ENCODE results near the gene TRIM25.
A peak's percentile ranks its signal among the peaks of the same experiment; 100 is the strongest.

Gene TRIM25

GRCh38 chr17:56930739-56931337 is 17.0 kb upstream of the TRIM25 start:
- no peaks in the 10 kb centered on the region for H3K9me3 ChIP-seq (ENCODE audit: control insufficient read depth, insufficient read depth, low read depth, low read length)
- TF ChIP-seq SETDB1 (IDR thresholded peaks at IDR 0.05; ENCODE audit: insufficient read length, low read length) (peak; percentile 98), HOXD13 (CRISPR knock-in tag; IDR thresholded peaks at IDR 0.05; ENCODE audit: borderline replicate concordance) (no peak)
- ChIA-PET CTCF (interaction anchor here (0.7 to 1.7 kb wide), 2 partner anchors 9 to 114 kb away, joined by 5 to 8 read pairs; no protein-coding TSS in a partner anchor), POLR2A (interaction anchor here (1.0 kb wide), 1 partner anchor 17 kb away, joined by 6 read pairs; the partner anchor contains the start of gene TRIM25)
- H3K27ac ChIP-seq (ENCODE audit: extremely low read depth, low read depth, low read length) = no peak overlapping the region
- no peaks in the 10 kb centered on the region for H3K4me1 ChIP-seq (ENCODE audit: control insufficient read depth, insufficient read depth, low read length)
- H3K4me3 ChIP-seq (ENCODE audit: low read depth, low read length) = no peak overlapping the region
- peaks cover 6 to 18% of the 10 kb centered on the region in 2 experiments; a peak in 2 of 3 replicates for H3K36me3 ChIP-seq (ENCODE audit: control insufficient read depth in 2 of 2, insufficient read depth in 1 of 2, low read length in 2 of 2)

GRCh38 chr17:56929362-56929969 is 15.6 kb upstream of the TRIM25 start:
- H3K4me3 ChIP-seq (ENCODE audit: low read depth, low read length) = no peak overlapping the region
- H3K4me1 ChIP-seq (ENCODE audit: control insufficient read depth, insufficient read depth, low read length) = no peaks in the 10 kb centered on the region
- H3K27ac ChIP-seq (ENCODE audit: extremely low read depth, low read depth, low read length) = no peak overlapping the region
- H3K36me3 ChIP-seq (ENCODE audit: control insufficient read depth in 2 of 2, insufficient read depth in 1 of 2, low read length in 2 of 2) = peaks cover 0 to 6% of the 10 kb centered on the region in 2 experiments; a peak in 1 of 3 replicates
- POLR2A ChIA-PET = interaction anchor here (1.0 kb wide), 1 partner anchor 16 kb away, joined by 3 read pairs; the partner anchor contains the start of gene TRIM25
- CTCF ChIA-PET = interaction anchor here (0.6 to 1.0 kb wide), 5 partner anchors 18 to 217 kb away, joined by 3 to 9 read pairs (median 4); no protein-coding TSS in a partner anchor
- TF ChIP-seq ZNF2 (tag by site-specific recombination; IDR thresholded peaks at IDR 0.05) (no peak), ZNF311 (tag by site-specific recombination; IDR thresholded peaks at IDR 0.05; ENCODE audit: borderline replicate concordance) (no peak), ZNF518A (tag by site-specific recombination; conservative IDR thresholded peaks at IDR 0.05; ENCODE audit: low read depth) (peak; percentile 44), ZNF248 (tag by site-specific recombination; IDR thresholded peaks at IDR 0.05) (no peak), WT1 (tag by site-specific recombination; IDR thresholded peaks at IDR 0.05) (no peak), ZNF626 (tag by site-specific recombination; IDR thresholded peaks at IDR 0.05) (0 out of 2 replicates have a peak, but pooled peaks have one; percentile 35), ZNF510 (tag by site-specific recombination; IDR thresholded peaks at IDR 0.05; ENCODE audit: insufficient replicate concordance) (peak; percentile 24), SETDB1 (IDR thresholded peaks at IDR 0.05; ENCODE audit: insufficient read length, low read length) (peak; percentile 99), ZNF76 (tag by site-specific recombination; IDR thresholded peaks at IDR 0.05; ENCODE audit: borderline replicate concordance, low read depth) (no peak), ZNF121 (tag by site-specific recombination; IDR thresholded peaks at IDR 0.05) (no peak), TRIM28 (IDR thresholded peaks at IDR 0.05; ENCODE audit: borderline replicate concordance, low read length) (peak; percentile 67; the same call in 1 of the 2 replicates), KLF7 (tag by site-specific recombination; IDR thresholded peaks at IDR 0.05; ENCODE audit: borderline replicate concordance) (no peak), ZNF423 (tag by site-specific recombination; IDR thresholded peaks at IDR 0.05) (no peak)
- H3K9me3 ChIP-seq (ENCODE audit: control insufficient read depth, insufficient read depth, low read depth, low read length) = no peaks in the 10 kb centered on the region

- Histone ChIP-seq H3K4me3 (ENCODE audit: low read depth, low read length) (no peak overlapping the region), H3K36me3 (ENCODE audit: control insufficient read depth in 2 of 2, insufficient read depth in 1 of 2, low read length in 2 of 2) (no peaks in the 10 kb centered on the region), H3K4me1 (ENCODE audit: control insufficient read depth, insufficient read depth, low read length) (no peaks in the 10 kb centered on the region), H3K27ac (ENCODE audit: extremely low read depth, low read depth, low read length) (no peak overlapping the region), H3K9me3 (ENCODE audit: control insufficient read depth, insufficient read depth, low read depth, low read length) (no peaks in the 10 kb centered on the region)
- ChIA-PET CTCF (interaction anchor here (1.0 kb wide), 1 partner anchor 18 kb away, joined by 9 read pairs; no protein-coding TSS in a partner anchor), POLR2A (interaction anchor here (1.0 kb wide), 1 partner anchor 15 kb away, joined by 3 read pairs; the partner anchor contains the start of gene TRIM25)
- TF ChIP-seq ZNF596 (tag by site-specific recombination; IDR thresholded peaks at IDR 0.05) = no peak
- TF ChIP-seq HOXC10 (CRISPR knock-in tag; IDR thresholded peaks at IDR 0.05) = no peak
- TF ChIP-seq ZNF37A (tag by site-specific recombination; IDR thresholded peaks at IDR 0.05) = no peak
- no peak for TF ChIP-seq ZNF768 (tag by site-specific recombination; IDR thresholded peaks at IDR 0.05)
- TF ChIP-seq ZNF248 (tag by site-specific recombination; IDR thresholded peaks at IDR 0.05) = no peak
- no peak for TF ChIP-seq ZBTB1 (tag by site-specific recombination; IDR thresholded peaks at IDR 0.05)
- no peak for TF ChIP-seq MYNN (tag by site-specific recombination; IDR thresholded peaks at IDR 0.05; ENCODE audit: borderline replicate concordance)
- TF ChIP-seq ZBTB6 (tag by site-specific recombination; IDR thresholded peaks at IDR 0.05) = no peak
- no peak for TF ChIP-seq ZSCAN5A (tag by site-specific recombination; IDR thresholded peaks at IDR 0.05)
- no peak for TF ChIP-seq ZNF354C (tag by site-specific recombination; IDR thresholded peaks at IDR 0.05; ENCODE audit: borderline replicate concordance, low read depth)
These were observed 14.7 kb upstream of the TRIM25 start for GRCh38 chr17:56928586-56928985.
